ENCODE data around the gene ANKS3.
A peak's percentile ranks its signal among the peaks of the same experiment; 100 is the strongest.
"Not testable (repeated sequence)": the region's sequence is repeated elsewhere in the genome, so short reads cannot be mapped to it uniquely, and the experiment has no call there.

Gene ANKS3

DNA sequence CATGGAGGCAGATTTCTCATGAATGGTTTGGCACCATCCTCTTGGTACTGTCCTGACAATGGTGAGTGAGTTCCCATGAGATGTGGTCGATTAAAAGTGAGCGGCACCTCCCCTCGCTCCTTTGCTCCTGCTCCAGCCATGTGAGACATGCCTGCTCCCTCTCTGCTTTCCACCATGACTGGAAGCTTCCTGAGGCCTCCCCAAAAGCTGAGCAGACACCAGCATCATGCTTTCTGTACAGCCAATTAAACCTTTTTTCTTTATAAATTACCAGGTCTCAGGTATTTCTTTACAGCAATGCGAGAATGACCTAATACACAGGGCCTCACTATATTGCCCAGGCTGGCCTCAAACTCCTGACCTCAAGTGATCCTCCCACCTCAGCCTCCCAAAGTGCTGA is 20.8 kb upstream of the ANKS3 start:
- no peak for DNase-seq (ENCODE audit: low read depth in 4 of 4, low spot score in 1 of 4)

GRCh38 chr16:4753227-4753626 is 19.2 kb upstream of the ANKS3 start:
- no peak for DNase-seq (ENCODE audit: low read depth in 4 of 4, low spot score in 1 of 4)

DNA sequence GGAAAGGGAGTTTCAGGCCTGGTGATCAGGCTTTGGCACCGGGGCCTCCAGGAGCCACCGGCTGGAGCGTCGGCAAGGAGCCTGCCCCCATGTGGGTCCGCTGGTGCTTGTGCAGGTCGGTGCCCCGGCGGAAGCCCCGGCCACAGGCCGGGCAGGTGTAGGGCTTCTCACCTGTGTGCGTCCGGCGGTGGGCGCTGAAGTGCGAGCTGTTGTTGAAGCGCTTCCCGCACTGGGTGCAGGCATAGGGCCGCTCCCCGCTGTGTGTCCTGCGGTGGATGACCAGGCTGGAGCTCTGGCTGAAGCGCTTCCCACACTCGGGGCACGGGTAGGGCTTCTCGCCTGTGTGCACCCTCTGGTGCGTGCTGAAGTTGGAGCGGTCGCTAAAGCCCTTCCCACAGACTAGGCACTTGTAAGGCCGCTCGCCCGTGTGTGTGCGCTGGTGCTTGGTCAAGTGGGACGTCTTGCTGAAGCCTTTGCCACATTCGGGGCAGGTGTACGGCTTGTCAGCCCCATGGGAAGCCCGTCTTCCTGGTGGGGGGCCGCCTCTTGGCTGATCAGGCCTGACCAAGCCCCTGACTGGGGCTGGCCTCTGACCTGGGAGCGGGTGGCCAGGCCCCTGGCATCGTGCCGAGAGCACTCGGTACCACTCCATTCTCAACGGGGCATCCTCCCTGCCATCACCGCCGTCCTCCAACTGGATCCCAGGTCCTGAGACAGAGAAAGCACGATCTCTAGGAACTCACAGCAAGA is 18.5 kb upstream of the ANKS3 start:
- no peak for DNase-seq (ENCODE audit: low read depth in 4 of 4, low spot score in 1 of 4)

- DNase-seq (ENCODE audit: low read depth in 4 of 4, low spot score in 1 of 4), result no peak
Measured at GRCh38 chr16:4750896-4751295, 16.8 kb upstream of the ANKS3 start.

DNA sequence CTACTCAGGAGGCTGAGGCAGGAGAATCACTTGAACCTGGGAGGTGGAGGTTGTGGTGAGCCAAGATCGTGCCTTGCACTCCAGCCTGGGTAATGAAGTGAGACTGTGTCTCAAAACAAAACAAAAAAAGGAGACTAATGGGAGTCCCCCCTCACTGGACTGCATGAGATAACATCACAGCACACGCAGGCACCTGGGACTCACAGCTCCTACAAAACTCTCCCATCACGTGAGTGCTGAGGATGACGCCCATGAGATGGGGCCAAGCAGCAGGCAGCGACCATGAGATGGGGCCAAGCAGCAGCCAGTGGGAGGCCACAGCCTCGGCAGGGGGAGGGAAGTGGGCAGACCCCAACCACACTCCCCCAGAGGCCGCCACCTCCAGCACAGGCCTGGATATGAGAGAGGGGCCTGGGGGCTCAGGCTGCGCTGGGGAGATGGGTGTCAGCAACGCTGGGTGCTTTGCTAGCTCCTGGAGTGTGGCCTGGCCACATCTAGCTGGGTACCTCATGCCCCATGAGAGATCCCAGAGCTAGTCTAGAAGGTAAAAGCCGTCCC is 15.7 kb upstream of the ANKS3 start:
- no peak for DNase-seq (ENCODE audit: low read depth in 4 of 4, low spot score in 1 of 4)

DNA sequence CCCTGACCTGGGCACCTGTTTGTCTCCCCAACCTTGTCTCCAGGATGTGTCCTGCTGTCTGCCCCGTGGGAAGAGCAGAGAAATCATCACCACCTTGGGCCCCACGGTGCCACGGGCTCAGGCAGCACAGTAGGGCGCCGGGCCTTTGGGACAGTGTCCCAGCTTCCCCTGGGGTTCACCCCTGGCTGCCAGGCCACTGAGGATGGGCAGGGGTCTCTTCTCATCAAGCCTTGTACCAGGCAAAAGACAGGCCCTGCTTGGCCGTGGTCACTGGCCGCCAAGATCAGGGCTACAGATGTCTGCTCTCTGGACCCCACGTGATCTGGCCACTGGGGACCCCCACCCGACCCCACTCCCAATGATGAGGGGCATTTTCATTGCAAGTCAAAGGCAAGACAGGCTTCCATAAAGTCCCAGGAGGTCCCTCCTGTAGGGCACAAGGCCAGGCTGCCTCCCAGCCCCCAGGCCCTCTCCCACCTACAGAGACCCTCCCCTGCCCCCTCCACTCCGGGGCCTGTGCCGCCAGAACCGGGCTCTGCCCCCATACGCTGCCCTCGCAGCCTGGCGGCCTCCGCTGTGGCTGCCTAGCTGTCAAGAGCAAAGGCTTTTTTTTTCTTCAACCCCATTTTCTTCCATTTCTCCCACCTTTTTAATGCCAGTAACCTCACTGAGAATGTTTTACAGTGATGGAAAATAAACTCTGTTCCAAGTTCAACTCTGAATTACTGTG is 14.8 kb upstream of the ANKS3 start:
- DNase-seq (ENCODE audit: low read depth in 4 of 4, low spot score in 1 of 4), result no peak

DNA sequence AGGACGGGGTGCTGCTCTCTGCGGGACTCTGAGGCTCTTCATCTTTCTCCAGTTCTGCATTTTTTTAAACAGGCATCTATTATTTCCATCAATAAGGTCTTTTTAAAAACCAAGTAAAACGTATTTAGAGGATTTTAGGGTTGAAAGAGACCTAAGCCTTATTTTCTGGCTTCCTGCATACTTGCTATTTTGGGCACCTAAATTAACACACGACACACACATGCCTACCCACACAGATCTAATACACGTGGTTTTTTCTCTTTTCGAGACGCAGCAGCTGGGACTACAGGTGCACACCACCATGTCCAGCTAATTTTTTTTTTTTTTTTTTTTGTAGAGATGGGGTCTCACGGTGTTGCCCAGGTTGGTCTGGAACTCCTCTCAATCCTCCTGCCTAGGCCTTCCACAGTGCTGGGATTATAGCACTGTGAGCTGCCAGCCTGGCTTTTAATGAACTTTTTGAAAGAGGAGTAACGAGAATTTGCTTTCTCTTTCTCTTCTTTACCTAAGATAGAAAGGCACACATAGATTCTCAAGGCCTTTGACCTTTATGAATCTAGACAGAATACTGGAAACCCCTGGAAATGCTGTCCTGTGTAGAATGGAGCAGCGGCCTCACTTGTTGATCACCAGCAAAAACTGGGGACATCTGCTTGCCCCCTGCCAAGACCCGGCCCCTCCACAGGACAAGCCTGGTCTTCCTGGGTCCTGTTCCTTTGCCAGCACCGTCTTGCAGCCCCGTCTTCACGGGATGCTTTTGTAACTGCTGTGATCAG is 14.0 kb upstream of the ANKS3 start:
- no peak for DNase-seq (ENCODE audit: low read depth in 4 of 4, low spot score in 1 of 4)

- no peak for DNase-seq (ENCODE audit: low read depth in 4 of 4, low spot score in 1 of 4)
Measured at GRCh38 chr16:4746991-4747574, 13.0 kb upstream of the ANKS3 start.

GRCh38 chr16:4746215-4746614 is 12.1 kb upstream of the ANKS3 start:
- DNase-seq (ENCODE audit: low read depth in 4 of 4, low spot score in 1 of 4), result no peak

DNA sequence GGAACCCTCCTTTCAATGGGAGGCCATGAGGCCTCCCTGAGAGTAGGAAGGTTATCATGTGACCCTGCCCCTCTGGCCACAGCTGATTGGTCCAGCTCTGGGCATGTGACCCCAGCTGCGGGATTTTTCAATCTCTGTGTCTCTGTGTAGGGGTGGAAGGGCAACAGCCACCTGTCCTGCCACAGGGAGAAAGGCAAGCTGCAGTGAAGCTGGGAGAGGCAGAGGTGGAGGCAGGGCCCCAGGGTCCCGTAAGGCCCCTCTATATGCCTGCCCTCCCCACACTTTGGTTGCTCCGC is 11.2 kb upstream of the ANKS3 start:
- no peak for DNase-seq (ENCODE audit: low read depth in 4 of 4, low spot score in 1 of 4)

GRCh38 chr16:4744555-4745273 is 10.6 kb upstream of the ANKS3 start:
- no peak for DNase-seq (ENCODE audit: low read depth in 4 of 4, low spot score in 1 of 4)

- no peak for DNase-seq (ENCODE audit: low read depth in 4 of 4, low spot score in 1 of 4)
Measured at GRCh38 chr16:4743226-4743878, 9.3 kb upstream of the ANKS3 start.

DNA sequence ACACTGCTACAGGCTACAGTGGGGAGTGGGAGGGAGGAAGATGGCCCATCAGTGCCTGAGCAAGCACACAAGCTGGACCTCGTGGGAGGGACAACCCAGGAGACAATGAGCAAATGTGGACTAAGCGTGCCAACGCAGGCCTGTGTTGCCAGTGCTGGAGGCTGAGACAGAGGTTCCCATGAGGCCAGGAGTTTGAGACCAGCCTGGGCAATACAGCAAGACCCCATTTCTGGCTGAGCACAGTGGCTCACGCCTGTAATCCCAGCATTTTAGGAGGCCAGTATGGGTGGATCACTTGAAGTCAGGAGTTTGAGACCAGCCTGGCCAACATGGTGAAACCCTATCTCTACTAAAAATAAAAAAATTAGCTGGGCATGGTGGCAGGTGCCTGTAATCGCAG is 4.3 kb upstream of the ANKS3 start:
- not testable (repeated sequence) for DNase-seq (ENCODE audit: low read depth in 4 of 4, low spot score in 1 of 4)

DNA sequence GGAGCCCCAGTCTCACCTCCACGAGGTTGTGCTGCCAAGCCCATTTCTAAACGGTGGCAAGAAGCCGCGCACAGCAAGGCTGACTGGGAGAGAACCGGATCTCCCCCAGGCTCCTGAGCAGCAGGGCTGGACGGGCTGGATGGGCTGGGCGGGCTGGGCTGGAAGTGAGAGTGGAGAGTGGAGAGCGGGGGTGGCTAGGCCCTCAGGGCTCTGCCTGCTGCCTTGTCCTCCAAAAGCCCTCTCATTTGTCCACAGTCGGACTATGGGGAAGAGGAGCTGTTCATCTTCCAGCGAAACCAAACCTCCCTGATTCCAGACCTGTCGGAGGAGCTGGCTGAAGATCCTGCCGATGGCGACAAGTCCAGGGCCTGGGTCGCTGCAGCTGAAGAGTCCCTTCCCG is 3.5 kb upstream of the ANKS3 start:
- no peak for DNase-seq (ENCODE audit: low read depth in 4 of 4, low spot score in 1 of 4)

DNA sequence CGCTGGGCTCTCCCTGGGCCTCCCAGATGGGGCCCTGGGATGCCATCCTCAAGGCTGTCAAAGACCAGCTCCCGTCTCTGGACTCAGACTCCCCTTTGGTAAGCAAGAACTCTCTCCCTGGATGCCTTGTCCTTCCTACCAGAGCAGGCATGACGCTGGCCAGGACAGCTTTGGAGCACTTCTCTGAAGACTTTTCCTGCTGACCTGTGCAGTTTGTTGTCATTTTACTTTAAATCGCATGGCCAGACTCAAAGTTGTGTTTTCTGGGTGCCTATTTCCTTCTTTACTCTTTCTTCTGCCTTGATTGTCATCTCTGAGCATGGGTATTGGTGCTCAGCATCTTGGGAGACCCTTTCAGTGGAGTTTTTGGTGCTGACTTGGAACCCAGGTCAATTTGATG is 2.5 kb upstream of the ANKS3 start:
- DNase-seq (ENCODE audit: low read depth in 4 of 4, low spot score in 1 of 4), result no peak

DNA sequence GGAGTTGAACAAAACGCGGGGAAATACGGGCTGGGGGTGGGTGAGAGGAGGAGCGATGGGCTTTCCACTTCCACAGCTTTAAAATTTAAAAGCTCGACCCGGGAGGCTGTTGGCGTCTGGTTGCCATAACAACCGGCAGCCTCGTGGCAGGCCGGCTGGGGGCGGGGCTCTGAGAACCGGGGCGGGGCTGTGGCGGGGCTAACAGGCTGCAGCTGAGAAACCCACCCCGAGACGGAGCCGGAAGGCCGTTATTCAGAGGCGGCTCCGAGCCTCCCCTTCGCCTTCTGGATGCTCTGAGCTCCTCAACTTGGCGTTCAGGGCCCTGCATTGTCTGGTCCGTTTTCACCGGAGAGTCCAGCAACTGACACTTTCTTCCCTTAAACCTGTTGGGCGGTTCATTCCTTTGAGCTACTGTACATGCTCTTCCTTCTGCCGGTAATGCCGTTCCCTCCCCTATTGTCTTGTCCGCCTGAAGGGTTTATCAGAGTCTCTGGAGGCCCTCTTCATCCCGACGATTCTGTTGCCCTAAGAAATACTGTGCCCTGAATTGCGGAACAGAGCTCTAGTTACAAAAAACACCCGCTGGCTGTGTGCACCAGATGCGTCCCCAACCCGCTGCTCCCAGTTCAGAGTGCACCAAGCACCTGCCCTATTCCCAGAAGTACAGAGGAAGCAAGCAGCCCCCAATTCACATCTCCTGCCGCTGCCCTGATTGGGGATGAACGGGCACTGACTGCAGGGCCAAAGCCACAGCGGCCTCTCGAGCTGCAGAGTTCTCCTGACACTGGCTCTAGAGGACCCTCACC is 862 bp upstream of the ANKS3 start:
- peak; percentile 88 to 91 (median 88) for DNase-seq (ENCODE audit: low read depth in 4 of 4, low spot score in 1 of 4)

- peak in 3 of 4 experiments; percentile 19 to 21 (median 20) for DNase-seq (ENCODE audit: low read depth in 4 of 4, low spot score in 1 of 4)
Measured at GRCh38 chr16:4733747-4734062, 366 bp downstream of the ANKS3 start.

GRCh38 chr16:4733211-4733742 is 794 bp downstream of the ANKS3 start:
- no peak for DNase-seq (ENCODE audit: low read depth in 4 of 4, low spot score in 1 of 4)

GRCh38 chr16:4729876-4730275 is 4.2 kb downstream of the ANKS3 start:
- DNase-seq (ENCODE audit: low read depth in 4 of 4, low spot score in 1 of 4), result no peak
